ENCODE measurements around the gene HSD3B7. TPM values are rescaled to one million over a fixed set of nuclear protein-coding genes. Genes with fewer than 3 reads are reported as not detected.
"Not testable (repeated sequence)": the region's sequence is repeated elsewhere in the genome, so short reads cannot be mapped to it uniquely, and the experiment has no call there.

Gene HSD3B7
- 1 to 10 TPM; 1.5 TPM for total RNA-seq

GRCh38 chr16:30984669-30985400 is at the start of gene HSD3B7:
TSS of gene HSD3B7 (plus strand) at chr16:30985207. CDS start at chr16:30985659, 452 bp downstream.
- Mint-ChIP-seq H3K27ac (no peak within 1 kb of the TSS), H3K9me3 (no peaks in the 10 kb centered on the region), H3K36me3 (peaks cover 8% of the 10 kb centered on the region), H3K4me1 (no peaks in the 10 kb centered on the region), H3K27me3 (no peaks in the 10 kb centered on the region), H3K4me3 (no peak within 1 kb of the TSS)
- peak; percentile 79 for DNase-seq

DNA sequence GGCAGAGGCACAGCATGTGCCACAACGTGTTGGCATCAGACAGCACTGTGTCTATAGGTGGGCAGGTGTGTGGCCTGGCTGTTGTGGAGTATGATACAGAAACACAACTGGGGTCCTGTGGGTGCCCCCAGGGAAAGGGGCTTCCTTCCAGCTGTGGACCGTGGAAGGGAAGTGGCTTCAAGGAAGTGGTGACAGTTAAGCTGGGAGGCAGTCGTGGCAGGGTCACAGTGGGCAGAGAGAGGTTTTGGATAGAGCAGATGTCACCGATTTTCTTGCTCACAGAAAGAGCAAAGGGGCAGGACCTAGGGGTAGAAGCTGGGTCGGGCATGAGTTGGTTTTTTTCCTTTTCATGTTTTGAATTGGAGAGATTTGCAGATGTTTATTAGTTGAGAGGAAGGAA is 47.3 kb upstream of the HSD3B7 start:
- H3K27ac Mint-ChIP-seq = no peak overlapping the region
- peaks cover 2% of the 10 kb centered on the region for H3K36me3 Mint-ChIP-seq
- H3K4me3 Mint-ChIP-seq = no peak overlapping the region
- H3K4me1 Mint-ChIP-seq = peaks cover 21% of the 10 kb centered on the region
- H3K9me3 Mint-ChIP-seq = no peaks in the 10 kb centered on the region
- H3K27me3 Mint-ChIP-seq = no peaks in the 10 kb centered on the region
- DNase-seq = no peak

- H3K27ac Mint-ChIP-seq, H3K4me3 Mint-ChIP-seq, H3K27me3 Mint-ChIP-seq, DNase-seq, H3K9me3 Mint-ChIP-seq: not testable (repeated sequence)
- H3K36me3 Mint-ChIP-seq = peaks cover 10% of the 10 kb centered on the region
- peaks cover 21% of the 10 kb centered on the region for H3K4me1 Mint-ChIP-seq
Observed at GRCh38 chr16:30939571-30939970, 45.4 kb upstream of the HSD3B7 start.

DNA sequence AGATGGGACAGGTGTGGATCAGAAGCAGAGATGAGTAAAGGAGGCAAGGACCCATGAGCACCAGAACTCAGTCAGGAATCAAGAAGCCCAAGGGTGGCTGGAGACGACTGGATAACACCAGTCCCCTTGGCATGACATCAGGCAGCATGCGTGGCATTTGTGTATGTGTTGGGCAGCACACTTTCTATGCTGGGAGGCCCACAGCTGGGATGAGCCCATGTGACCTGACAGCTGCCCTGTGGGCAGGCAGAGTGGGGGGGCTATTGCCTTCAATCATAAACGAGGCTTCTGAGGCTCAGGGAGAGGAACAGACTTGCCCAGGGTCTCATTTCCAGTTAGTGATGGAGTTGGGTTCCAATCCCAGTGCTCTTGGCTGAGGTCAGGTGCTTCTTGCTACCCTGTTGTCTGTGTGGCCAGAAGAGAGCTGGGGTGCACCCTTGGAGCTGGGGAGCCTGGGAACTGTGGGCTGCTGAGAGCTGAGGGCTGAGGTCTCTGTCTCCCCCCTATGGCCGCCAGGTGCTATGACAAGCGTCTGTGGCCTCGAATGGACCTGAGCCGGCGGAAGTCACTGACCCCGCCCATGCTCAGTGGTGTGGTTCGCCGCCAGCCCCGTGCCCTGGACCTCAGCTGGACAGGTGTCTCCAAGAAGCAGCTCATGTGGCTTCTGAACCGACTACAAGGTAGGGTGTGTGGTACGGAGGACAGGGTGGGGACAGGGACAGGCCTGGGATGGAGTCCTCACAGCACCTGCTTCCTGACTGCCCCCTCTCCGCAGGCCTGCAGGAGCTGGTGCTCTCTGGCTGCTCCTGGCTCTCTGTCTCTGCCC is 43.2 kb upstream of the HSD3B7 start:
- peak overlapping the region; percentile 30 for H3K4me3 Mint-ChIP-seq
- no peaks in the 10 kb centered on the region for H3K27me3 Mint-ChIP-seq
- H3K9me3 Mint-ChIP-seq = no peaks in the 10 kb centered on the region
- peaks cover 11% of the 10 kb centered on the region for H3K36me3 Mint-ChIP-seq
- peaks cover 13% of the 10 kb centered on the region for H3K4me1 Mint-ChIP-seq
- H3K27ac Mint-ChIP-seq = peak overlapping the region; percentile 40
- peak; percentile 71 for DNase-seq

DNA sequence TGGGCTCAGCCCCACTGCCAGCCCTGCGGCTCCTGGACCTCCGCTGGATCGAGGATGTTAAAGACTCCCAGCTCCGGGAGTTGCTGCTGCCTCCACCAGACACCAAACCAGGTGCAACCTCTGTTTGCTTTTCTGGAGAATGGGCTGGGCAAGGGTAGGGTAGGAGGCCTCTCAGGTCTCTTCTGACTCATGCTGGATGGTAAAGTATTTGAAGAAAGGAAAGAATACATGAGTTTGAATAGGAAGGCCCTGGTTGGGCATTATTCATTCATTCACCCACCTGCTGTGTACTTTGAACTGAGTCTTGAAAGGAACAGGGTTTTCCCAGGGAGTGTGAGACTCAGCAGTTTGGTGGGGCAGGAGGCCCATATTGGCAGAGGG is 42.6 kb upstream of the HSD3B7 start:
- Mint-ChIP-seq H3K27ac (peak overlapping the region; percentile 40), H3K27me3 (no peaks in the 10 kb centered on the region), H3K9me3 (no peaks in the 10 kb centered on the region), H3K4me3 (no peak overlapping the region), H3K36me3 (peaks cover 12% of the 10 kb centered on the region), H3K4me1 (peaks cover 13% of the 10 kb centered on the region)
- DNase-seq = no peak

DNA sequence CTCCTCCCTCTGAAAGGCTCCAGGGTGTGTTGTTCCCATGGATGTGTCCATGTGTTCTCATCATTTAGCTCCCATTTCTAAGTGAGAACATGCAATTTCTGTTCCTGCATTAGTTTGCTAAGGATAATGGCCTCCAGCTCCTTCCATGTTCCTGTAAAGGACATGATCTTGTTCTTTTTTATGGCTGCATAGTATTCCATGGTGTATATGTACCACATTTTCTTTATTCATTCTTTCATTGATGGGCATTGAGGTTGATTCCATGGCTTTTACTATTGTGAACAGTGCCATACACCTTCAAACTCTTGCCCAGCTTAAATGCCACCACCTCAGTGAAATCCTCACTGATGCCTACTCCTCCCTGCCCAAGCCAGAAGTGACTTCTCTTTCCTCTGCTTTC is 40.7 kb upstream of the HSD3B7 start:
- H3K4me3 Mint-ChIP-seq = no peak overlapping the region
- no peak overlapping the region for H3K27ac Mint-ChIP-seq
- H3K9me3 Mint-ChIP-seq = no peaks in the 10 kb centered on the region
- peaks cover 12% of the 10 kb centered on the region for H3K36me3 Mint-ChIP-seq
- H3K27me3 Mint-ChIP-seq = no peaks in the 10 kb centered on the region
- no peak for DNase-seq
- peaks cover 13% of the 10 kb centered on the region for H3K4me1 Mint-ChIP-seq

DNA sequence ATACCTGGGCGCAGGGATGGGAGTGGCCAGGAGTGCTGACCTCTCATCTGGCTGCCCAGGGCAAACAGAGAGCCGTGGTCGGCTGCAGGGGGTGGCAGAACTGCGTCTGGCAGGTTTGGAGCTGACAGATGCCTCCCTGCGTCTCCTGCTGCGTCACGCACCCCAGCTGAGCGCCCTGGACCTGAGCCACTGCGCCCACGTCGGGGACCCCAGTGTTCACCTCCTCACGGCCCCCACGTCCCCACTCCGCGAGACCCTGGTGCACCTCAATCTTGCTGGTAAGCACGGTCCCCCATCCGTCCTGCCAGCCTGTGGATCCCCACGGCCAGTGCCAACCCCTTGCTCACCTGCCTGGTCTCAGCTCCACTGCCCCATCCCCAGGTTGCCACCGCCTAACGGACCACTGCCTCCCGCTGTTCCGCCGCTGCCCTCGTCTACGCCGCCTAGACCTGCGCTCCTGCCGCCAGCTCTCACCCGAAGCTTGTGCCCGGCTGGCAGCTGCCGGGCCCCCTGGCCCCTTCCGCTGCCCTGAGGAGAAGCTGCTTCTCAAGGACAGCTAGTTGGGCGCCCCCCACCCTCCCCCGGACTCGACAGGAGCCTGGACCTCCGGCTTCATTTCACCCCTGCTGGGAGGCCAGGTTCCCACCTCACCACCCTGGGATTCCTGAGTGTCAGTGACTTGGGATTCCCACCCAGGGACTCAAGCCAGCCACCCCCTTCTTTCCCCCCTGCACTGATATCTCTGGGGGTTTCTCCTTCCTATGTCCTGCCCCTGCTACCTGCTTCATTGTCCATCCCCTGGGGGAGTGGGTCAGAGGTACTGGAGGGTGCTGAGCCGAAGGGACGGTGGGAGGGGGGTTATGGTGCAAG is 38.1 kb upstream of the HSD3B7 start:
- Mint-ChIP-seq H3K27ac (no peak overlapping the region), H3K27me3 (no peaks in the 10 kb centered on the region), H3K4me3 (no peak overlapping the region), H3K9me3 (no peaks in the 10 kb centered on the region), H3K4me1 (peaks cover 18% of the 10 kb centered on the region), H3K36me3 (peaks cover 14% of the 10 kb centered on the region)
- no peak for DNase-seq

DNA sequence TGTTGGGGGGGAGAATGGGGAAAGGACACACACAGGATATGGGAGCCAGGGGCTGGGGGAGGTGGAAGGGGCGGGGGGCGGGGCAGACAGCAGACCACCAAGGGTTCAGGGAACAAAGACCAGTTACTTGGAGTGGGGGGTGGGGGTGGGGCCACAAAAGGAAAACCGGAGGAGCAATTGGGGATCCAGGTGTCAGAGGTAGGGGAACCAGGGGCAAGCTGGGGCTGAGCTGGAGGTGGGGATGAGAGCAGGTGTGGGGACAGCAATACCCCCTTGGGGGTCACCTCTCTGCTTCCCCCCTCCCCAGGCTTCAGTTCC is 37.5 kb upstream of the HSD3B7 start:
- peaks cover 14% of the 10 kb centered on the region for H3K36me3 Mint-ChIP-seq
- H3K4me1 Mint-ChIP-seq = peaks cover 14% of the 10 kb centered on the region
- no peaks in the 10 kb centered on the region for H3K27me3 Mint-ChIP-seq
- no peak overlapping the region for H3K27ac Mint-ChIP-seq
- H3K9me3 Mint-ChIP-seq = no peaks in the 10 kb centered on the region
- no peak for DNase-seq
- no peak overlapping the region for H3K4me3 Mint-ChIP-seq

DNA sequence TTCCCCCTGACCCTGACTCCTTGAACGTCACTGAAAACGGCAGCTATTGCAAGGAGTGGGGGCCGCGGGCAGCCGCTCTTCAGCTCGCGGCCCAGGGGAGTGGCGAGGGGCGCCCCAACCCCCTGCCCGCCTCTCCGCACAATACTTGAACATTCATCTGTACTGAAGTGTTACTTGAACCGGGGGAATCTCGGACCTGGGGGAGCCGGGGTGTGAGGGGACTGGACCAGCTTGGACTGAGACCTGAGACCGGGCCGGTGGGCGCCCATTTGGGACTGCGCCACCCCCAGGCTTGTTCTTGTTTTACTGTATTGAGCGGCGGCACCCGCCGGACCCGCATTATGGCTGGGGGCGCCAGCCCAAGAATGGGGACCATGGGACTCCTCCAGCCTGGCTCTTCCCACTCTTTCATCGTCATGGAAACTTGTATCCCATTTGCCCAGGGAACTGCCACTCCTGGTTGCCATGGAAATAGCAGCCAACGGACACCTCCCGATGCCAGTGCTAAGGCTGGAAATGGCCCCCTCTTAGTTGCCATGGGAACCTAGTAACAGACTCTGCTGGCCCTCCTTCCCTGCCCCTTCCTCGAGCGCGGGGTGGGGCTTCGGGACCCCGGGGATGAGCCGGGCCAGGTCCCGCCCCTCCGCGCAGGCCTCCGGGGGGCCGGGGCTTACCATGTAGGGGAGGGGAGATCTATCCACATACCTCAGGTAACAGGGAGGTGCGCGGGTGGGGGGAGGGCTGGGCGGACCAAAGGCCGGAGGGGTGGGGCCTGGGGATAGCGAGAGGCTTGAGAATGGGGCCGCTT is 36.9 kb upstream of the HSD3B7 start:
- Mint-ChIP-seq H3K4me3 (peak overlapping the region; percentile 89), H3K9me3 (no peaks in the 10 kb centered on the region), H3K4me1 (peaks cover 11% of the 10 kb centered on the region), H3K36me3 (peaks cover 14% of the 10 kb centered on the region), H3K27ac (no peak overlapping the region), H3K27me3 (no peaks in the 10 kb centered on the region)
- no peak for DNase-seq

- H3K27ac Mint-ChIP-seq = peak within 1 kb of the TSS; percentile 70
- peak; percentile 50 for DNase-seq
- peaks cover 9% of the 10 kb centered on the region for H3K36me3 Mint-ChIP-seq
- H3K9me3 Mint-ChIP-seq = no peaks in the 10 kb centered on the region
- peak within 1 kb of the TSS; percentile 89 for H3K4me3 Mint-ChIP-seq
- H3K27me3 Mint-ChIP-seq = no peaks in the 10 kb centered on the region
- H3K4me1 Mint-ChIP-seq = peaks cover 13% of the 10 kb centered on the region
Observed at GRCh38 chr16:30948667-30949649, 36.0 kb upstream of the HSD3B7 start, which contains the start of gene ORAI3. TSS of gene ORAI3 (plus strand) at chr16:30949068. CDS start at chr16:30949290, 222 bp downstream.

- H3K36me3 Mint-ChIP-seq = peaks cover 3% of the 10 kb centered on the region
- no peaks in the 10 kb centered on the region for H3K27me3 Mint-ChIP-seq
- peak overlapping the region; percentile 70 for H3K27ac Mint-ChIP-seq
- peaks cover 13% of the 10 kb centered on the region for H3K4me1 Mint-ChIP-seq
- H3K4me3 Mint-ChIP-seq = peak overlapping the region; percentile 89
- no peaks in the 10 kb centered on the region for H3K9me3 Mint-ChIP-seq
- peak; percentile 53 for DNase-seq
Observed at GRCh38 chr16:30949650-30950515, 35.1 kb upstream of the HSD3B7 start.

DNA sequence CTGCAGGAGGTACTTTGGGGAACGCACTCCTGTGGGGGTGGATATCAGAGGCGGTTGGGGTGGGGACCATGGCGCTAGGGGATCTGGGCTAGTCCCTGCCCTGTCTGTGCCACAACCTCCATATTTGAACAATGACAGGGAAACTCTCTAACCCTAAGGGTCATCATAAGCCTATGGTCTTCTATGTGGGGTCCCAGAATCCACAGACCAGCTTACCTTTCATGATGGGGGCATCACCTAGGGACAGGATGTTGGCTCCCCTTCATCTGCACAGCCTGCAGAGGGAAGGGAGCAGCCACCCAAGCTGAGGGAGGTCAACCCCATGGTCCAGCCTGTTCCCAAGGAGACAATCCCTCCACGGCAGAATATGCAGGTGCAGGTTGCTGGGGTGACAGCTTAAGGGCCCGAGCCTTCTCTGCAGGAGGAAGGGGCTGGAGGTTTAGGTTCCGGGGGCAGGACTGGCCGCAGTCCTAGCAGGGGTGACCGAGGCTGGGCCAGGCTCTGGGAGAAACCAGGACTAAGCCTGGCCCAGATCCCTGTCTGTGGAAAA is 34.4 kb upstream of the HSD3B7 start:
- Mint-ChIP-seq H3K4me3 (peak overlapping the region; percentile 89), H3K27ac (peak overlapping the region; percentile 70), H3K9me3 (no peaks in the 10 kb centered on the region), H3K4me1 (peaks cover 13% of the 10 kb centered on the region), H3K27me3 (no peaks in the 10 kb centered on the region), H3K36me3 (peaks cover 3% of the 10 kb centered on the region)
- no peak for DNase-seq
